HFFc6 (cell line): ENCODE results near the gene KIF19. TPM values are rescaled to one million over a fixed set of nuclear protein-coding genes. Genes with fewer than 3 reads are reported as not detected.

Experiments
- DNase-seq: peaks from one replicate; pipeline ENCODE4 v3.0.0-alpha.2; 2018
- H3K27ac Mint-ChIP-seq: 2 replicates; pipeline ENCODE4 v1.8.0; 2020; ENCODE audit warnings: mild to moderate bottlenecking, mixed read lengths
- H3K27me3 Mint-ChIP-seq: 2 replicates; pipeline ENCODE4 v1.8.0; 2021; ENCODE audit warnings: mild to moderate bottlenecking, moderate library complexity, mixed read lengths; ENCODE audit not compliant: insufficient read depth
- H3K36me3 Mint-ChIP-seq: 2 replicates; pipeline ENCODE4 v1.8.0; 2021; ENCODE audit warnings: low read depth, mixed read lengths
- H3K4me1 Mint-ChIP-seq: 2 replicates; pipeline ENCODE4 v1.8.0; 2020; ENCODE audit warnings: low read depth, mixed read lengths
- H3K4me3 Mint-ChIP-seq: 2 replicates; pipeline ENCODE4 v1.8.0; 2020; ENCODE audit warnings: mild to moderate bottlenecking, moderate library complexity, mixed read lengths
- H3K9me3 Mint-ChIP-seq: 2 replicates; pipeline ENCODE4 v1.8.0; 2020; ENCODE audit warnings: mild to moderate bottlenecking, mixed read lengths
- total RNA-seq, 6 experiments: library from RNA; stranded (reverse); fragmentation: NEBNext Ultra II Directional; extraction: Animal tissue kit (Norgen Biotek cat#: 25700); gene quantifications; 2 replicates in 1 of 6; 3 replicates in 5 of 6; pipeline ENCODE4 v1.2.3, GENCODE V29; 2021
- TF ChIP-seq, protein P1 (sequence below): fragments of 200-600 bp; sonication (generic); IDR thresholded peaks from 2 replicates; pipeline ENCODE4 v1.5.0; 2021; ENCODE audit warnings: antibody characterized with exemption, mild to moderate bottlenecking

KIF19 gene
- total RNA-seq, 6 experiments from 2014 or later, result not detected

DNA sequence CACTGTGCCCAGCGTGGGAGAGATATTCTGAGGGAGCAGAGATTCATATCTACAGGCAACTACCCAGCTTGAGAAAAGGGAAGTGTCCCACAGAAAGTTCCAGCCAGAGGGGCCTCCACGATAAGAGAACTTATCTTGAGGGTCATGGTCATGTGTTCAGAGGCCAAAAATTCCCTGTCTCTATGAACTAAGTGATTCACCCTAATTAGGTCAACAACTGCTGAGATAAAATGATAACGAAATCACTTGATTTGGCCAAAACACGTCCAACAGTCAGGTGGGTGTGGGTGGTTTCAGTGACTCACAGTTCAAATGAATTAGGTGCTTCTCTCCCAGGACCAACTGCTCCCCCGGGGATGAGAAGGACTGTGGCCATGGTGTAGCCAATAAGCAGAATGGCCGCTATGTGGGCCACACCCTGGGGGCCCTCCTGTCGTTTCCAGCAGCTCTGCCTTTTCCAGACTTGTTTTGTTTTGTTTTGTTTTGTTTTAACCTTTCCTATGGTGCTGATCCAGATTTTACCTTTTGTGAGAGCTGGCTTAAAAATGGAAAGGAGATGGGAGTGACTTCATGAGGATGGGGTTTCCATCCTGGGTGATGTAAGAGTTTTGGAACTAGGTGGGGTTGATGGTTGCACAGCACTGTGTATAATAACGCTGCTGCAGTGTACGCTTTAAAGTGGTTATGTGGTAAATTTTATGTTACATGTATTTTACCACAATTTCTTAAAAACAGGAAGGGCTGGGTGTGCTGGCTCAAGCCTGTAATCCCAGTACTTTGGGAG, 43.2 kb upstream of the KIF19 start:
- Mint-ChIP-seq H3K4me3 (no peak overlapping the region), H3K9me3 (peaks cover 26% of the 10 kb centered on the region), H3K27ac (no peak overlapping the region), H3K36me3 (no peaks in the 10 kb centered on the region), H3K4me1 (no peaks in the 10 kb centered on the region), H3K27me3 (no peaks in the 10 kb centered on the region)
- no peak for DNase-seq
- TF ChIP-seq, protein P1, sequence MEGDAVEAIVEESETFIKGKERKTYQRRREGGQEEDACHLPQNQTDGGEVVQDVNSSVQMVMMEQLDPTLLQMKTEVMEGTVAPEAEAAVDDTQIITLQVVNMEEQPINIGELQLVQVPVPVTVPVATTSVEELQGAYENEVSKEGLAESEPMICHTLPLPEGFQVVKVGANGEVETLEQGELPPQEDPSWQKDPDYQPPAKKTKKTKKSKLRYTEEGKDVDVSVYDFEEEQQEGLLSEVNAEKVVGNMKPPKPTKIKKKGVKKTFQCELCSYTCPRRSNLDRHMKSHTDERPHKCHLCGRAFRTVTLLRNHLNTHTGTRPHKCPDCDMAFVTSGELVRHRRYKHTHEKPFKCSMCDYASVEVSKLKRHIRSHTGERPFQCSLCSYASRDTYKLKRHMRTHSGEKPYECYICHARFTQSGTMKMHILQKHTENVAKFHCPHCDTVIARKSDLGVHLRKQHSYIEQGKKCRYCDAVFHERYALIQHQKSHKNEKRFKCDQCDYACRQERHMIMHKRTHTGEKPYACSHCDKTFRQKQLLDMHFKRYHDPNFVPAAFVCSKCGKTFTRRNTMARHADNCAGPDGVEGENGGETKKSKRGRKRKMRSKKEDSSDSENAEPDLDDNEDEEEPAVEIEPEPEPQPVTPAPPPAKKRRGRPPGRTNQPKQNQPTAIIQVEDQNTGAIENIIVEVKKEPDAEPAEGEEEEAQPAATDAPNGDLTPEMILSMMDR, result no peak

DNA sequence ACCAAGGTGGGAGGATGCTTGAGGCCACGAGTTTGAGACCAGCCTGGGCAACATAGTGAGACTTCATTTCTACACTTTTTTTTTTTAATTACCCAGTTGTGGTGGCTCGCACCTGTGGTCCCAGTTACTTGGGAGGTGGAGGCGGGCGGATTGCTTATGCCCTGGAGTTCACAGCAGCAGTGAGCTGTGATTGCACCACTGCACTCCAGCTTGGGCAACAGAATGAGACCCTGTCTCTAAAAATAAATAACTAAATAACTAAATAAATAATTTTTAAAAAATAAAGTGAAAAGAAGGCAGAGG, 42.7 kb upstream of the KIF19 start:
- H3K36me3 Mint-ChIP-seq, result no peaks in the 10 kb centered on the region
- H3K27ac Mint-ChIP-seq, result no peak overlapping the region
- no peaks in the 10 kb centered on the region for H3K4me1 Mint-ChIP-seq
- no peaks in the 10 kb centered on the region; the same call in 1 of the 2 replicates for H3K27me3 Mint-ChIP-seq
- TF ChIP-seq, protein P1, result no peak
- H3K4me3 Mint-ChIP-seq, result no peak overlapping the region
- no peak for DNase-seq
- peaks cover 22% of the 10 kb centered on the region for H3K9me3 Mint-ChIP-seq

DNA sequence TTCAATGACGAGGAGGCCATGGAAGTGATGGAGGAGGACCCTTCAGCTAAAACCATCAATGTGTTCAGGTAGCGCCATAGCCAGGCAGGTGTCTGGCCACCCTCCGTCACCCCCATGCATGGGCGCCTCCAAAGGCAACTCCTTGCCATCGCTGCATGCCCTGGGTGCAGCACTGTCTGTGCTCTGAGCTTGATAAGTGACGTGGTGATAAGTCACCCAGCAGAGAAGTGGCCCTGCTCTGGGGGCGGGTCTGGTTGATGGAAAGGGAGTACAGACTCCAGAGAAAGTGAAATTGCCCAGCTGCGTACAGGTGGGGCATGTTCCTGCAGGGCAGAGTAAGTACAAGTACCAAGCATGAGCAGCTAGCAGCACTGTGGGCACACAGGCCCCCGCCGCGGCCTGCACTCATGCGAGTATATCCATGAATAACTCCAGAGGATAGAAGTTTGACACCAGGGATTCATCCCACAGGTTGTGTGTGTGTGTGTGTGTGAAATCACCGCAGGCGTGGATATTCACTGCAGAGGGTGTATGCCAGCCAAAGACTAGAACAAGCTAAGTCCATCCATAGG, 38.9 kb upstream of the KIF19 start:
- Mint-ChIP-seq H3K36me3 (no peaks in the 10 kb centered on the region), H3K4me1 (no peaks in the 10 kb centered on the region), H3K9me3 (peaks cover 24% of the 10 kb centered on the region), H3K4me3 (no peak overlapping the region), H3K27me3 (peaks cover 1% of the 10 kb centered on the region; the same call in 1 of the 2 replicates), H3K27ac (no peak overlapping the region)
- no peak for DNase-seq
- TF ChIP-seq, protein P1, result no peak

DNA sequence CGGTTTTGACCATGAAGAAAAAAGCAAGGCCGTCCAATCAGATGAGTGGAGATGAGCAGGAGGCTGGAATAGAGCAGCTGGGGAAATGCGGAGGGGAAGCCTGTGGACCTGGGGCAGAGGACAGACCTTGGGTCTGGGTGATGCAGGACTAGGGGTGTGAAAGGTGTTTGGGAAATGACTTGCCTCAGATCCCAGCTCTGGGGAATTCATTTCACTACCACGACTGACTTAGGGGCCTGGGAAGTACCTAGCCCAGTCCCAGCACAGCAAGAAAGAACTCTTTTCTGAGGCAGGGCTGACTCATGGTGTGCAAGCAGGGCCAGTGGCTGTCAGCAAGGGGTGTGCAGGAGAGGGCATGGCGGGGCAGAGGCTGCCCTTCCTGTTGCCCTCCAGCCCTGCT, 37.2 kb upstream of the KIF19 start:
- H3K4me1 Mint-ChIP-seq, result no peaks in the 10 kb centered on the region
- H3K36me3 Mint-ChIP-seq, result no peaks in the 10 kb centered on the region
- H3K27ac Mint-ChIP-seq, result no peak overlapping the region
- no peak for DNase-seq
- peaks cover 1% of the 10 kb centered on the region; the same call in 1 of the 2 replicates for H3K27me3 Mint-ChIP-seq
- peaks cover 14% of the 10 kb centered on the region; the same call in 1 of the 2 replicates for H3K9me3 Mint-ChIP-seq
- TF ChIP-seq, protein P1, result no peak
- no peak overlapping the region for H3K4me3 Mint-ChIP-seq

DNA sequence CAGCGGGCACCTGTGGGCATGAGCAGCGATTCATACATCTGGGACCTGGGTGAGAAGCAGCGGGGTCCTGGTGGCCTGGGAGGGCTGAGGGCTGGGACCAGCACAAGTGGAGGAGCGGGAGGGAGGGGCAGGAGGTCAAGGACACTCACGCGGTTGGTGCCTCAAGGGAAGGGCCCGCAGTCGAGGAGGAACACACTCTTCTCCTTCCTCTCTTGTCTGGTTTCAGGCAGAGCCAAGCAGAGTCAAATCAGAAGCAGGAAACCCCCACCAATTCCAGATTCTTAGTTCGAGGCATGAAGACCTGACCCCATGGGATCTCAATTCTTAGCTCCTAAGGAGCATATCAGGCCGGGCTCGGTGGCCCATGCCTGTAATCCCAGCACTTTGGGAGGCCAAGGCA, 36.3 kb upstream of the KIF19 start:
- H3K27ac Mint-ChIP-seq, result no peak overlapping the region
- DNase-seq, result no peak
- H3K36me3 Mint-ChIP-seq, result no peaks in the 10 kb centered on the region
- peaks cover 1% of the 10 kb centered on the region; the same call in 1 of the 2 replicates for H3K27me3 Mint-ChIP-seq
- no peaks in the 10 kb centered on the region for H3K4me1 Mint-ChIP-seq
- H3K4me3 Mint-ChIP-seq, result no peak overlapping the region
- TF ChIP-seq, protein P1, result no peak
- H3K9me3 Mint-ChIP-seq, result peaks cover 22% of the 10 kb centered on the region; the same call in 1 of the 2 replicates
